Mucosa of stomach (tissue), 1 donor: ENCODE results near the gene ENTPD3.
A peak's percentile ranks its signal among the peaks of the same experiment; 100 is the strongest.

Experiments
- H3K27me3 ChIP-seq: one replicate; pipeline ENCODE4 v1.7.0; 2013; ENCODE audit warnings: mild to moderate bottlenecking, low read length; ENCODE audit not compliant: control insufficient read depth, insufficient read depth
- H3K36me3 ChIP-seq: one replicate; pipeline ENCODE4 v1.7.0; 2013; ENCODE audit warnings: low read length; ENCODE audit not compliant: control insufficient read depth, insufficient read depth
- H3K4me1 ChIP-seq: one replicate; pipeline ENCODE4 v1.7.0; 2013; ENCODE audit warnings: mild to moderate bottlenecking, low read length; ENCODE audit not compliant: control insufficient read depth, insufficient read depth
- H3K4me3 ChIP-seq: one replicate; pipeline ENCODE4 v1.7.0; 2013; ENCODE audit warnings: low read length
- H3K9ac ChIP-seq: one replicate; pipeline ENCODE4 v1.7.0; 2013; ENCODE audit warnings: mild to moderate bottlenecking, low read length, moderate library complexity
- H3K9me3 ChIP-seq: one replicate; pipeline ENCODE4 v1.7.0; 2013; ENCODE audit warnings: mild to moderate bottlenecking, low read length, moderate library complexity; ENCODE audit not compliant: control insufficient read depth
- donor health status: Pancreatic carcinoma.

The ENTPD3 gene

GRCh38 chr3:40379674-40380306 is 7.2 kb upstream of the ENTPD3 start:
- no peaks in the 10 kb centered on the region for H3K27me3 ChIP-seq
- no peaks in the 10 kb centered on the region for H3K9me3 ChIP-seq
- no peaks in the 10 kb centered on the region for H3K4me1 ChIP-seq
- no peak overlapping the region for H3K4me3 ChIP-seq
- no peaks in the 10 kb centered on the region for H3K36me3 ChIP-seq
- H3K9ac ChIP-seq, result no peak overlapping the region

DNA sequence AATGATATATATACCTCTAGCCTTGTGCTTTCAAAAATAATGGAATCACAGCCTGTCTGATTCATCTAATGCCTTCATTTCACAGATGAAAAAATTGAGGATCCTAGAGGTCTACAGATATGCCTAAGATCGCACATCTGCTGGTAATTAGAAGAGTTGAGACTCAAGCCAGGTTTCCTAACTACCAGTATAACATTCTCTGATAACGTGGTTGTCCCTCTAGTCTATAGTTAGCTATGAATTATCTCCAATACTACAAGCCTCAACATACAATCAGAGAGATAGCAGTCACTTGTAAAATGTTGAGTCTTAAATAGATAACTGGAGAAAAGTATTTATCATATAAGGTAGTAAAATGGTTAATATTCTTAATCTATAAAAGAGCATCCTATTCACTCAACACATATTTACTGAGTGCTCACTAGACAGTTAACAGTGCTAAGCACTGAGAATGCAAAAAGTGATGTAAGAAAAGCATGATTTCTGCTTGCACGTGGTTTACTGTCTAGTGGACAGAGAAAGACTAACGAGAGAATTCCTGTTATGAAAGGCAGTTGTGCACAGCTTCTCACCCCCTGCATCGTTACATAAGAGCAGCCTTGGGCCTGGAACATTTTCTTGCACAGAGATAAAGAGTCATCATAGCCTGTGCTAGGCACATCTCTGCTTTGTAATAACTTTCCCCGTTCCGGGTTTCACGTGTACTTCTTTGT is 4.9 kb upstream of the ENTPD3 start:
- no peak overlapping the region for H3K9ac ChIP-seq
- no peak overlapping the region for H3K4me3 ChIP-seq
- no peaks in the 10 kb centered on the region for H3K9me3 ChIP-seq
- no peaks in the 10 kb centered on the region for H3K36me3 ChIP-seq
- peaks cover 1% of the 10 kb centered on the region for H3K27me3 ChIP-seq
- no peaks in the 10 kb centered on the region for H3K4me1 ChIP-seq

DNA sequence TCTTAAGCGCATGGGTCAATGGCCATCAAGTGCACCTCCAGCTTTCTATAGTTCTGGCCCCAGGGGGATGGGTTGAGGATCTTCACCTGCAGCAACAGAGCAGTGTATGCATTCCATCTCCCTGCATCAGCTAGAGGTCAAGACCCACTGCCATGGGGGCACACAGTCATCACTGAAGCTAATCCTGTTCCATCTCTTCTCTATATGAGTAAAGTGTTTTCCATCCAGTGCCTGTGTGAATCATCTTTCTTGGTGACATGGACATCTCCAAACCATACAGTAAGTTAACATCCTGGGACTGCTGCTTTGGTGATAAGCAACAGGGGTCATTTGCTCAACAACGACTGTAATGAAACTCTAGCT is 4.4 kb upstream of the ENTPD3 start:
- Histone ChIP-seq H3K27me3 (peaks cover 5% of the 10 kb centered on the region), H3K9ac (no peak overlapping the region), H3K4me1 (no peaks in the 10 kb centered on the region), H3K9me3 (no peaks in the 10 kb centered on the region), H3K36me3 (no peaks in the 10 kb centered on the region), H3K4me3 (no peak overlapping the region)

GRCh38 chr3:40386213-40386612 is 771 bp upstream of the ENTPD3 start:
- H3K9ac ChIP-seq, result no peak overlapping the region
- no peaks in the 10 kb centered on the region for H3K9me3 ChIP-seq
- peaks cover 5% of the 10 kb centered on the region for H3K27me3 ChIP-seq
- no peaks in the 10 kb centered on the region for H3K36me3 ChIP-seq
- H3K4me1 ChIP-seq, result peaks cover 11% of the 10 kb centered on the region
- H3K4me3 ChIP-seq, result no peak overlapping the region

GRCh38 chr3:40387895-40388254 is 891 bp downstream of the ENTPD3 start:
- peak overlapping the region; percentile 76 for H3K4me3 ChIP-seq
- peaks cover 11% of the 10 kb centered on the region for H3K4me1 ChIP-seq
- H3K9me3 ChIP-seq, result no peaks in the 10 kb centered on the region
- H3K9ac ChIP-seq, result peak overlapping the region; percentile 68
- H3K27me3 ChIP-seq, result peaks cover 5% of the 10 kb centered on the region
- no peaks in the 10 kb centered on the region for H3K36me3 ChIP-seq

DNA sequence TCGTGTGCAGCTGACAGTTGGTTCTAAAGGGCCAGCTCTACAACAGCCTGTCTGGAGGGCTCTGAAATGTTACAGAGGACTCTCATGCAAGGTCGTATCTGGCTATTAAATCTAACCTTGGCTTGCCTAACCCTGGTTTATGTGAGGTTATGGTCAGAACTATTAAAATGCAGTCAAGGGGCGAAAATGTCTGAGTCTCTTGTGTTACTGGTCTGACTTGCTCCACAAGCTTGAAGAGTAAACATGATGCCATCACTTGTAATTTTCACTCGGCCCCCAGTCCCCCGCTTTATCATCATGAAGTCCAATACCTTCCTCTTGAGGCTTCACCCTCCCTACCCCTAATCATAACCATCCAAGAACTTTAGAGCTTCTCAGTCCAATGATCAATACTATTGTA is 9.4 kb downstream of the ENTPD3 start:
- Histone ChIP-seq H3K9ac (no peak overlapping the region), H3K36me3 (no peaks in the 10 kb centered on the region), H3K27me3 (no peaks in the 10 kb centered on the region), H3K4me1 (no peaks in the 10 kb centered on the region), H3K9me3 (no peaks in the 10 kb centered on the region), H3K4me3 (no peak overlapping the region)

DNA sequence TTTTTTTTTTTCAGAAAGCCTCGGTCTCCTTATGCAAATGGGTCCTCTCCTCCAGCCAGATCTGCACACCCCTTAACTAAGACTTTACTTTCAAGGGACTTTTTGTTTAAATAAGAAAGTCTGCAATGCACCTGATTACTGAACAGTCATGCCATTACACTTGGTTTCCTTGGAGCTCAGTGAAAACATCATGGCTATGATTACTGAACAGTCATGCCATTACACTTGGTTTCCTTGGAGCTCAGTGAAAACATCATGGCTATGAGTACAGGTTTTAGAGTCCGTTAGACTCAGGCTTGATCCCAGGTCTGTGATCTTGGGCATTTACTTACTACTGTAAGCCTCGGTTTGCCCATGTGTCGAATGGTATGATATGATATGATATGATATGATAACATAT is 10.1 kb downstream of the ENTPD3 start:
- Histone ChIP-seq H3K36me3 (no peaks in the 10 kb centered on the region), H3K4me1 (no peaks in the 10 kb centered on the region), H3K4me3 (no peak overlapping the region), H3K27me3 (no peaks in the 10 kb centered on the region), H3K9ac (no peak overlapping the region), H3K9me3 (no peaks in the 10 kb centered on the region)

GRCh38 chr3:40397912-40398311 is 10.9 kb downstream of the ENTPD3 start:
- H3K4me3 ChIP-seq, result no peak overlapping the region
- no peaks in the 10 kb centered on the region for H3K36me3 ChIP-seq
- H3K9ac ChIP-seq, result peak overlapping the region; percentile 25
- no peaks in the 10 kb centered on the region for H3K4me1 ChIP-seq
- H3K27me3 ChIP-seq, result no peaks in the 10 kb centered on the region
- no peaks in the 10 kb centered on the region for H3K9me3 ChIP-seq

GRCh38 chr3:40398346-40398745 is 11.4 kb downstream of the ENTPD3 start:
- Histone ChIP-seq H3K9me3 (no peaks in the 10 kb centered on the region), H3K4me1 (no peaks in the 10 kb centered on the region), H3K4me3 (no peak overlapping the region), H3K9ac (no peak overlapping the region), H3K27me3 (no peaks in the 10 kb centered on the region), H3K36me3 (no peaks in the 10 kb centered on the region)

DNA sequence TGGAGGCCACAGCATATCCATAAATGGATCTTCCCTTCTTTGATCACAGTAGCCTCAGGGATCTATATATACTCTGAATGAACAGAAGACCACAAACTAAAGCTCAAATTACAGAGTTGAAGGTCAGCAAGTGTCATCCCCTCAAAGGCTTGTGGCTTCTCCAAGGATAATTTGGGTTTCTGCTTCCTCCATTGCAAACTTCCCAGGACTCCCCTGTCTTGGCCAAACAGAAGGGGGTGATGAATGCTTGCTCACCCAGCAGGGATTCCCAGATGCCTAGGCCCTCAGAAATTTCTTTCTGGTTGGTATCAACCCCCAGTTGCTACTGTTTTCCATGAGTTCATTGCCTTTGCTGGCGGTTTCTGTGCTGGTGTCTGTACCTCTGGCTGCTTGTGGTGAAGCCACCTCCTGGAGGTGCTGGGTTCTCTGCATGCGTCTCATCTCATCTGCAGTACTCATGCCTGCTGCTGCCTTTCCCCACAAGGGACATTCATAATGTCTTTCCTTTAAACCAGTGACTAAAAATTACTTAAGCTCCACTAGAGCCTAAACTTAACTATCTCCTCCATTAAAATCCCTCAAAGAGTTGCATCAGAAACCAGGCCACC is 17.7 kb downstream of the ENTPD3 start:
- no peaks in the 10 kb centered on the region for H3K36me3 ChIP-seq
- no peaks in the 10 kb centered on the region for H3K9me3 ChIP-seq
- no peak overlapping the region for H3K9ac ChIP-seq
- no peaks in the 10 kb centered on the region for H3K4me1 ChIP-seq
- H3K27me3 ChIP-seq, result no peaks in the 10 kb centered on the region
- H3K4me3 ChIP-seq, result no peak overlapping the region

GRCh38 chr3:40407007-40407406 is 20.0 kb downstream of the ENTPD3 start:
- H3K4me3 ChIP-seq, result no peak overlapping the region
- H3K36me3 ChIP-seq, result no peaks in the 10 kb centered on the region
- no peaks in the 10 kb centered on the region for H3K4me1 ChIP-seq
- no peaks in the 10 kb centered on the region for H3K9me3 ChIP-seq
- H3K27me3 ChIP-seq, result no peaks in the 10 kb centered on the region
- H3K9ac ChIP-seq, result no peak overlapping the region

GRCh38 chr3:40407611-40408010 is 20.6 kb downstream of the ENTPD3 start:
- H3K4me3 ChIP-seq, result no peak overlapping the region
- H3K4me1 ChIP-seq, result no peaks in the 10 kb centered on the region
- no peaks in the 10 kb centered on the region for H3K9me3 ChIP-seq
- no peak overlapping the region for H3K9ac ChIP-seq
- H3K36me3 ChIP-seq, result no peaks in the 10 kb centered on the region
- H3K27me3 ChIP-seq, result no peaks in the 10 kb centered on the region
